GM21723 (cell line): Measurements from ENCODE around the gene CELF4.

Experiments
- ATAC-seq: cut with Tn5 transposase; IDR thresholded peaks from one replicate; pipeline ENCODE4 v1.9.1; 2021; ENCODE audit warnings: mild to moderate bottlenecking, moderate library complexity; ENCODE audit not compliant: unreplicated experiment

Gene CELF4

GRCh38 chr18:37395631-37396030 is 170.0 kb downstream of the CELF4 start:
- ATAC-seq = no peak

- ATAC-seq = no peak
These were observed 170.5 kb downstream of the CELF4 start for GRCh38 chr18:37395138-37395537.

- ATAC-seq = no peak
These were observed 171.0 kb downstream of the CELF4 start for GRCh38 chr18:37394610-37394965.

GRCh38 chr18:37393945-37394609 is 171.5 kb downstream of the CELF4 start:
- no peak for ATAC-seq

- no peak for ATAC-seq
These were observed 172.3 kb downstream of the CELF4 start for GRCh38 chr18:37393221-37393827.

- ATAC-seq = no peak
These were observed 172.9 kb downstream of the CELF4 start for GRCh38 chr18:37392648-37393047.

- ATAC-seq = peak; percentile 80
These were observed 173.7 kb downstream of the CELF4 start for GRCh38 chr18:37391698-37392548.

GRCh38 chr18:37391156-37391555 is 174.4 kb downstream of the CELF4 start:
- no peak for ATAC-seq

- ATAC-seq = no peak
These were observed 174.9 kb downstream of the CELF4 start for GRCh38 chr18:37390687-37391086.

- no peak for ATAC-seq
These were observed 175.8 kb downstream of the CELF4 start for GRCh38 chr18:37389684-37390368.

GRCh38 chr18:37389041-37389440 is 176.6 kb downstream of the CELF4 start:
- ATAC-seq = no peak

GRCh38 chr18:37388413-37388812 is 177.2 kb downstream of the CELF4 start:
- no peak for ATAC-seq

- no peak for ATAC-seq
These were observed 179.5 kb downstream of the CELF4 start for GRCh38 chr18:37385846-37386778.

- ATAC-seq = no peak
These were observed 181.6 kb downstream of the CELF4 start for GRCh38 chr18:37383846-37384595.

- no peak for ATAC-seq
These were observed 182.4 kb downstream of the CELF4 start for GRCh38 chr18:37383036-37383785.

- no peak for ATAC-seq
These were observed 184.0 kb downstream of the CELF4 start for GRCh38 chr18:37381554-37381953.

GRCh38 chr18:37380546-37381110 is 185.0 kb downstream of the CELF4 start:
- no peak for ATAC-seq

GRCh38 chr18:37378336-37379010 is 187.1 kb downstream of the CELF4 start:
- no peak for ATAC-seq
